Activated T-cell treated with anti-CD3 and anti-CD28 coated beads for 48 hours (primary cell): ENCODE results near the gene PDK1.
"Not testable (repeated sequence)": the region's sequence is repeated elsewhere in the genome, so short reads cannot be mapped to it uniquely, and the experiment has no call there.

ENCODE experiments used
- DNase-seq: peaks from one replicate; pipeline ENCODE4 v3.0.0-alpha.2; 2020; ENCODE audit warnings: low read depth

The PDK1 gene

GRCh38 chr2:172555522-172556283, at the start of gene PDK1:
Gene PDK1 (plus strand): TSS chr2:172556090. CDS start chr2:172556151, 61 bp downstream.
- DNase-seq = peak; percentile 92

GRCh38 chr2:172507199-172507598, 48.7 kb upstream of the PDK1 start:
- no peak for DNase-seq

GRCh38 chr2:172510088-172510487, 45.8 kb upstream of the PDK1 start:
- no peak for DNase-seq

DNA sequence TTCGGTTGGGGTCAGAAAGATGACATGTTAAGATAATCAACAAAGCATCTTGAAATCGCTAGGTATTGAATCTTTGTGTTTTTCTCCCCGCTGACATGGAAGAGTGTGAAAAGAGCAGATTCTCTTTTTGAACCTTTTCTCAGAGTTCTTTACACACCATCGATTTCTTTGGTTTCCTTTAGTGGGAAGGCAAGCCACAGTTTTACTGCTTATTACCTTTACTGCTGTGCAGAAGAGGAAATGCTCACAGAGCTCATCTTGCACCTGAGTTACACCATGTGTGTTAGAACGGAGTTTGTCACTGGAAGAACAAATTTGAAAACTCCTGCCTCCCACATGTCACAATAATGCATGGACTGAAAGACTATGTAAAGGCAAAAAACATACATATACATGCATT, 45.3 kb upstream of the PDK1 start:
- DNase-seq = no peak

GRCh38 chr2:172512810-172513523, 42.9 kb upstream of the PDK1 start:
- DNase-seq = no peak

DNA sequence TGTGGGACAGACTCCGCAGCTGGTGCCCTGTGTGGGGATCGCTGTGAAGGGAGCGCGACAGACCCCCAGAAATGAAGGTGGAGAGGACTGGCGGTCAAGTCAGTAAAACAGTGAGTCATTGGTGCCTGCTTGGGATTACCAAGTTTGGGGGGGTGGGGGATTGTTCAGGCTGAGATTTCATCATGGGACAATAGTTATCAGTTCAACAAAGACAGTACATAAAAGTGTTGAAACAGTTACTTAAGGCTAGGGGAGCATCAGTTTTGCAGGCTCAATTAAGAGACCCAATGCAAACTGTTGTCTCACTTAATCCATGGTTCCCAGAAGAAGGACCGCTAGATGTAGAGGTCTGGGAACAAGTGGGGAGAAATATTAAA, 42.4 kb upstream of the PDK1 start:
- no peak for DNase-seq

GRCh38 chr2:172513935-172514586, 41.8 kb upstream of the PDK1 start:
- DNase-seq = no peak

- DNase-seq = no peak
These were observed 39.6 kb upstream of the PDK1 start for GRCh38 chr2:172516299-172516698.

GRCh38 chr2:172518995-172519394, 36.9 kb upstream of the PDK1 start:
- DNase-seq = no peak

DNA sequence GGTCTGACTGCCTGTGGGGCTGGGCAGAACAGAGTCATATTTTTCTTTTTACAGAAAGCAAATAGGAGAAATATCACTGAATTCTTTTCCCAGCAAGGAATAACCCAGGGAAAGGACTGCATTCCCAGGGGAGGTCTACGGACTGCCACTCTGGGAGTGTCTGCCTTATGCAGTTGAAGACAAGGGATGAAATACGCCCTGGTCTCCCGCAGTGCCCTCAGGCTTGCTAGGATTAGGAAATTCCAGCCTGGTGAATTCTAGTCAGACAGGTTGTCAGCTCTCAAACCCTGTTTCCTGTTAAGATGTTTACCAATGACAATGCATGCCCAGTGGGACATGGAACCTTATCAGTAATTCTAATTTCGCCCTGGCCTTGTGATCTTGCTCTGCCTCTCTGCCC, 30.3 kb upstream of the PDK1 start:
- no peak for DNase-seq

- DNase-seq = no peak
These were observed 24.6 kb upstream of the PDK1 start for GRCh38 chr2:172531309-172531708.

GRCh38 chr2:172532461-172532860, 23.4 kb upstream of the PDK1 start:
- not testable (repeated sequence) for DNase-seq

- DNase-seq = no peak
These were observed 22.2 kb upstream of the PDK1 start for GRCh38 chr2:172533687-172534086.

GRCh38 chr2:172535119-172535518, 20.8 kb upstream of the PDK1 start:
- DNase-seq = no peak

DNA sequence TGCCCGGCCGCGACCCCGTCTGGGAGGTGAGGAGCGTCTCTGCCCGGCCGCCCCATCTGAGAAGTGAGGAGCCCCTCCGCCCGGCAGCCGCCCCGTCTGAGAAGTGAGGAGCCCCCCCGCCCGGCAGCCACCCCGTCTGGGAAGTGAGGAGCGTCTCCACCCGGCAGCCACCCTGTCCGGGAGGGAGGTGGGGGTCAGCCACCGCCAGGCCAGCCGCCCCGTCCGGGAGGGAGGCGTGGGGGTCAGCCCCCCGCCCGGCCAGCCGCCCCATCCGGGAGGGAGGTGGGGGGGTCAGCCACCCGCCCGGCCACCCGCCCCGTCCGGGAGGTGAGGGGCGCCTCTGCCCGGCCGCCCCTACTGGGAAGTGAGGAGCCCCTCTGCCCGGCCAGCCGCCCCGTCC, 18.0 kb upstream of the PDK1 start:
- not testable (repeated sequence) for DNase-seq

- DNase-seq = no peak
These were observed 16.1 kb upstream of the PDK1 start for GRCh38 chr2:172539767-172540166.

DNA sequence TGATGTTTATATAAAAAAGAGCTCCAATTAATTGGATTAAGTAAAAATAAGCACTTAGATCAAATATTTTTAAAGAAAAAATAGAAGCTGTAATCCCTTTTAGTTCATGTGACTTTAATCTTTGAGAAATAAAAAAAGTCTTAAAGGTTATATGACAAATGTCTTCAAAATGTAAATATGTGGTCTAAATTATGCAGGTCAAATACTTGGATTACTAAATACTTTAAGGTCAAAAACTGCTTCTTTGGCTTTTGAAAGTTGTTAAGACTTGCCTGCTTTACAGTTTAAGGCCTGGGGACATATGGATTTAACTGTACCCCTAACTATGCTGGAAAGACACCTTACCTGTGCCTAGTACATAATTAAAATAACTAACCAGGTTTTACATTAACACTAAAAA, 15.5 kb upstream of the PDK1 start:
- no peak for DNase-seq

- DNase-seq = no peak
These were observed 10.3 kb upstream of the PDK1 start for GRCh38 chr2:172545408-172546075.

DNA sequence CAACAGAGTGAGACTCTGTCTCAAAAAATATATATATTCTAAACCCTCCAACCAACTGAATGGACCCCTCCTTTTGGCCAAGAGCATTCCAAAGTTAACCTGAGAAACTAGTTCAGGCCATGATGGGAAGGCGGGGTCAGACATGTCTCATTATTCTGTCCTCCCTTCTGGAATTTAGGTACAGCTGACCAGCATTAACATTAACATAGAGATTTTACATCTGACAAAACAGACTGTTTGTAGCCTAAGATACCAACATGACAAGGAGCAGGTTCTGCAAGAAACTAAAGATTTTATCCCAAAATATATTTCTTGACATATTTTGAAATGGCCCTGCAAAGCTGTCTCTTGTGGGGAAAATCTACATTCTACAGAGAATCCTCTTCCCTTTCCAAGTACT, 6.8 kb upstream of the PDK1 start:
- no peak for DNase-seq

GRCh38 chr2:172549802-172550201, 6.1 kb upstream of the PDK1 start:
- DNase-seq = not testable (repeated sequence)

- no peak for DNase-seq
These were observed 5.5 kb upstream of the PDK1 start for GRCh38 chr2:172550419-172550818.

GRCh38 chr2:172551271-172551670, 4.6 kb upstream of the PDK1 start:
- no peak for DNase-seq
